ENCODE measurements around the gene SLC30A7.

Gene SLC30A7

DNA sequence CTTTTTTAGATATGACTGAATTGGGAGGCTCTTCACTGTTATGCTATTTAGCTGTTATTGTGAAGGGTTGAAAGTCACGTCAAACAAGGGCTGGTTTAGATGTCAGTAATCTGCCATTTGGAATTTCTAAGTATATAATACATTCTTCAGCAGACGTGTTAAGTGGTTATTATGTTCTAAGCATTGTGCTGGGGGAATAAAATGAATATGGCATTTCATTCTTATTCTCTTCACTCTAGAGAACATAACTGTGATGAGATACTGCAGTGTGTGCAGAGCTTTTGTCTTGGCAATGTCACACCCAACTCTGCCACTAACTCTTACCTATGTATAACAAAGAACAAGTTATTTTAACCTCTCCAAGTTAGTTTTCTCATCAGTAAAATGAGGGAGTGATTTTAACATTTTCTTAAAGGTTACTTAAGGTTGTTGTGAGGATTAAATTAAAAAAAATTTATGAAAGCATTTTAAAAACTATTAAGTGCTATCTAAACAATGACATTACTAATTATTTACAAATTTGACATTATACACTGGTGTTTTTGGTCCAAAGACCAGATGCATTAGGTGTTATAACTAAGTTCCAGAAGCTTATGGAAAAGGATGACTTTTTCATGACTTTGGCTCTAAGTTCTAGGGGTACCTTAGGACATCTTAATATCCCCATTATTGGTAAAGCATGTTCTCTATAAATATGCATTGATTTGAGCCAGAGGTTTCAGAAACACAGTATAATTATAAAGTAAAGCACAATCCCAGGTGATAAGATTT, 58.3 kb downstream of the SLC30A7 start:
- no peak overlapping the region for H3K27ac ChIP-seq (ENCODE audit: low read depth, low read length, poor library complexity, severe bottlenecking)
- H3K9ac ChIP-seq (ENCODE audit: low read length) = no peak overlapping the region
- H3K4me1 ChIP-seq (ENCODE audit: insufficient read depth, low read length, severe bottlenecking) = peaks cover 18% of the 10 kb centered on the region
- H3K9me2 ChIP-seq (ENCODE audit: low read depth, low read length) = no peaks in the 10 kb centered on the region
- no peak overlapping the region for H3K4me2 ChIP-seq (ENCODE audit: low read length)
- no peaks in the 10 kb centered on the region for H3K9me3 ChIP-seq (ENCODE audit: low read length)
- no peaks in the 10 kb centered on the region for H4K20me1 ChIP-seq (ENCODE audit: insufficient read depth, low read length)
- H3K79me2 ChIP-seq (ENCODE audit: insufficient read depth, low read length) = no peaks in the 10 kb centered on the region
- no peaks in the 10 kb centered on the region for H3F3A ChIP-seq (ENCODE audit: insufficient read depth, low read length)
- no peak overlapping the region for H3K4me3 ChIP-seq (ENCODE audit: low read depth, low read length, poor library complexity, severe bottlenecking)
- TF ChIP-seq EZH2 (IDR thresholded peaks at IDR 0.05; ENCODE audit: borderline replicate concordance, low read length) = no peak
- TF ChIP-seq, protein P1, sequence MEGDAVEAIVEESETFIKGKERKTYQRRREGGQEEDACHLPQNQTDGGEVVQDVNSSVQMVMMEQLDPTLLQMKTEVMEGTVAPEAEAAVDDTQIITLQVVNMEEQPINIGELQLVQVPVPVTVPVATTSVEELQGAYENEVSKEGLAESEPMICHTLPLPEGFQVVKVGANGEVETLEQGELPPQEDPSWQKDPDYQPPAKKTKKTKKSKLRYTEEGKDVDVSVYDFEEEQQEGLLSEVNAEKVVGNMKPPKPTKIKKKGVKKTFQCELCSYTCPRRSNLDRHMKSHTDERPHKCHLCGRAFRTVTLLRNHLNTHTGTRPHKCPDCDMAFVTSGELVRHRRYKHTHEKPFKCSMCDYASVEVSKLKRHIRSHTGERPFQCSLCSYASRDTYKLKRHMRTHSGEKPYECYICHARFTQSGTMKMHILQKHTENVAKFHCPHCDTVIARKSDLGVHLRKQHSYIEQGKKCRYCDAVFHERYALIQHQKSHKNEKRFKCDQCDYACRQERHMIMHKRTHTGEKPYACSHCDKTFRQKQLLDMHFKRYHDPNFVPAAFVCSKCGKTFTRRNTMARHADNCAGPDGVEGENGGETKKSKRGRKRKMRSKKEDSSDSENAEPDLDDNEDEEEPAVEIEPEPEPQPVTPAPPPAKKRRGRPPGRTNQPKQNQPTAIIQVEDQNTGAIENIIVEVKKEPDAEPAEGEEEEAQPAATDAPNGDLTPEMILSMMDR (IDR thresholded peaks at IDR 0.05; ENCODE audit: low read length) = no peak
- H2AFZ ChIP-seq (ENCODE audit: low read length) = no peak overlapping the region
- H3K36me3 ChIP-seq (ENCODE audit: insufficient read depth, low read length) = peaks cover 21% of the 10 kb centered on the region; the same call in 1 of the 2 replicates
- no peaks in the 10 kb centered on the region for H3K27me3 ChIP-seq (ENCODE audit: insufficient read depth, low read length)

DNA sequence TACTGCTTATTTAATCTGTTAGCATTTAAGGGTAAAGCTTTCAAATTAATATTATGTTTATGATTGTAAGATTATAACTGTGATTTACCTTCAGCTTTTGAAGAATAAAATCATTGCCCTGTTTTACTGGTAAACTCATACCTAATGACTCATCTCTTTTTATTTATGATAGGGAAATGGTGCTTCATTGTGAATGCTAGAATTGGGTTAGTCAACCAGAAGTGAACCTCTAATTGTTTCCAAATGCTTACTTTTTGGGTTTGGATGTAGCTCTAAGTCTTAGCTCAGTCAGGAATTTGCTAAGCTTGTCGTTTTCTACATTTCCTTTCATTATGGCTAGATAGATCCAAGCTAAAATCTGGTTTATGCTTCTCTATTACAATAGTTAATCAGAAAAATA, 59.4 kb downstream of the SLC30A7 start:
- H3K9me2 ChIP-seq (ENCODE audit: low read depth, low read length) = no peaks in the 10 kb centered on the region
- no peaks in the 10 kb centered on the region for H3K9me3 ChIP-seq (ENCODE audit: low read length)
- no peak overlapping the region for H3K4me3 ChIP-seq (ENCODE audit: low read depth, low read length, poor library complexity, severe bottlenecking)
- H3K4me2 ChIP-seq (ENCODE audit: low read length) = no peak overlapping the region
- no peaks in the 10 kb centered on the region for H4K20me1 ChIP-seq (ENCODE audit: insufficient read depth, low read length)
- no peaks in the 10 kb centered on the region for H3K79me2 ChIP-seq (ENCODE audit: insufficient read depth, low read length)
- H2AFZ ChIP-seq (ENCODE audit: low read length) = no peak overlapping the region
- no peak for TF ChIP-seq EZH2 (IDR thresholded peaks at IDR 0.05; ENCODE audit: borderline replicate concordance, low read length)
- TF ChIP-seq, protein P1 (IDR thresholded peaks at IDR 0.05; ENCODE audit: low read length) = no peak
- H3K27me3 ChIP-seq (ENCODE audit: insufficient read depth, low read length) = no peaks in the 10 kb centered on the region
- no peak overlapping the region for H3K9ac ChIP-seq (ENCODE audit: low read length)
- peaks cover 7% of the 10 kb centered on the region for H3K4me1 ChIP-seq (ENCODE audit: insufficient read depth, low read length, severe bottlenecking)
- no peak overlapping the region for H3K27ac ChIP-seq (ENCODE audit: low read depth, low read length, poor library complexity, severe bottlenecking)
- no peaks in the 10 kb centered on the region for H3F3A ChIP-seq (ENCODE audit: insufficient read depth, low read length)
- peaks cover 20% of the 10 kb centered on the region; the same call in 1 of the 2 replicates for H3K36me3 ChIP-seq (ENCODE audit: insufficient read depth, low read length)

DNA sequence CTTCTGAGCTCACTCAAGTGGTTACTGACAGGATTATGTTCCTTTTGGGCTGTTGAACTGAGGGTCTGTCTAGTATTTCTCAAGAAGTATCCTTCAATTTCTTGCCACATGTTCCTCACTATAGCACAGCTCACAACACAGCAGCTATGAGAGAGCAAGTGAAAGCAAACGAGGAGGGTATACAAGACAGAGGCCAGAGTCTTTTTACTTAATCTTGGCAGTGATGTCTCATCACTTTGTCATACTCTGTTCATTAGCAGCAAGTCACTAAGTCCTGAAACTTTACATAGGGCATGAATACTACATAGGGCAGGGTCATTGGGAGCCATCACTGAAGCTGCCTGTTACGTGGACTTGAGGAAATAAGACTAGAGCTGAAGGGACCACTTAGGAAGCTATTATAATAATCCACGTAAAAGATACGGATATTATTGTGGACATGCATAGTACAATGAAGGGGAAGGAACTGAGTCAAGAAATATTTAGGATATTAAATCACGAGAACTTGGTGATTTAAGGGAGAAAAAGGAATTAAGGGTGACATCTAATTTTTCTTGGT, 63.7 kb downstream of the SLC30A7 start:
- no peak for TF ChIP-seq EZH2 (IDR thresholded peaks at IDR 0.05; ENCODE audit: borderline replicate concordance, low read length)
- TF ChIP-seq, protein P1 (IDR thresholded peaks at IDR 0.05; ENCODE audit: low read length) = no peak
- Histone ChIP-seq H3K4me1 (ENCODE audit: insufficient read depth, low read length, severe bottlenecking) (no peaks in the 10 kb centered on the region), H3K4me3 (ENCODE audit: low read depth, low read length, poor library complexity, severe bottlenecking) (no peak overlapping the region), H3K9ac (ENCODE audit: low read length) (no peak overlapping the region), H3K9me3 (ENCODE audit: low read length) (no peaks in the 10 kb centered on the region), H3K9me2 (ENCODE audit: low read depth, low read length) (no peaks in the 10 kb centered on the region), H3K27me3 (ENCODE audit: insufficient read depth, low read length) (no peaks in the 10 kb centered on the region), H3F3A (ENCODE audit: insufficient read depth, low read length) (no peaks in the 10 kb centered on the region), H3K36me3 (ENCODE audit: insufficient read depth, low read length) (peaks cover 9% of the 10 kb centered on the region), H3K79me2 (ENCODE audit: insufficient read depth, low read length) (no peaks in the 10 kb centered on the region), H2AFZ (ENCODE audit: low read length) (no peak overlapping the region), H3K27ac (ENCODE audit: low read depth, low read length, poor library complexity, severe bottlenecking) (no peak overlapping the region), H3K4me2 (ENCODE audit: low read length) (no peak overlapping the region), H4K20me1 (ENCODE audit: insufficient read depth, low read length) (no peaks in the 10 kb centered on the region)

Data from OCI-LY1 (cell line).